Measurements from ENCODE around the gene FLOT1.
"Not testable (repeated sequence)": the region's sequence is repeated elsewhere in the genome, so short reads cannot be mapped to it uniquely, and the experiment has no call there.

The FLOT1 gene

GRCh38 chr6:30722280-30723112 lies 20.0 kb downstream of the FLOT1 start:
- peak; percentile 74 to 81 for DNase-seq

GRCh38 chr6:30722025-30722279 lies 20.5 kb downstream of the FLOT1 start:
- DNase-seq: not testable (repeated sequence)

GRCh38 chr6:30721198-30722024 lies 21.1 kb downstream of the FLOT1 start:
- DNase-seq: peak; percentile 96 to 99

- DNase-seq: peak; percentile 53 to 64
These were observed 21.7 kb downstream of the FLOT1 start for GRCh38 chr6:30720738-30721197.

- DNase-seq: peak; percentile 93 to 94
These were observed 22.4 kb downstream of the FLOT1 start, which contains the start of gene TUBB for GRCh38 chr6:30719791-30720737. Gene TUBB (plus strand): TSS chr6:30720352. CDS start chr6:30720507, 155 bp downstream.

GRCh38 chr6:30719356-30719755 lies 23.1 kb downstream of the FLOT1 start:
- no peak for DNase-seq

- not testable (repeated sequence) for DNase-seq
These were observed 24.4 kb downstream of the FLOT1 start for GRCh38 chr6:30717845-30718720.

GRCh38 chr6:30717129-30717844 lies 25.2 kb downstream of the FLOT1 start, which contains the start of gene MDC1:
Gene MDC1 (minus strand): TSS chr6:30717281. CDS start chr6:30715175, 2,106 bp downstream.
- peak; percentile 95 to 100 for DNase-seq

- no peak for DNase-seq
These were observed 25.7 kb downstream of the FLOT1 start for GRCh38 chr6:30716879-30717128.

GRCh38 chr6:30714263-30714662 lies 28.2 kb downstream of the FLOT1 start:
- DNase-seq: no peak

- no peak for DNase-seq
These were observed 30.0 kb downstream of the FLOT1 start for GRCh38 chr6:30712441-30712945.

- no peak for DNase-seq
These were observed 30.6 kb downstream of the FLOT1 start for GRCh38 chr6:30711758-30712380.

- no peak for DNase-seq
These were observed 33.2 kb downstream of the FLOT1 start for GRCh38 chr6:30709101-30709868.

- no peak for DNase-seq
These were observed 35.1 kb downstream of the FLOT1 start for GRCh38 chr6:30707281-30707850.

GRCh38 chr6:30705620-30706019 lies 36.9 kb downstream of the FLOT1 start:
- DNase-seq: no peak

- DNase-seq: no peak
These were observed 38.7 kb downstream of the FLOT1 start for GRCh38 chr6:30703821-30704220.

GRCh38 chr6:30703011-30703410 lies 39.5 kb downstream of the FLOT1 start:
- no peak for DNase-seq

GRCh38 chr6:30700340-30700739 lies 42.1 kb downstream of the FLOT1 start:
- DNase-seq: no peak

GRCh38 chr6:30696432-30696831 lies 46.1 kb downstream of the FLOT1 start:
- no peak for DNase-seq
